OCI-LY3 (cell line): ENCODE data around the gene DNAJC22.
A peak's percentile ranks its signal among the peaks of the same experiment; 100 is the strongest.
"Not testable (repeated sequence)": the region's sequence is repeated elsewhere in the genome, so short reads cannot be mapped to it uniquely, and the experiment has no call there.

Experiments used
- H2AFZ ChIP-seq: fragments of 200-600, 300-600 bp; shearing (Covaris generic); 2 replicates; pipeline ENCODE4 v1.6.0; 2014; ENCODE audit warnings: antibody characterized with exemption, low read depth, low read length
- H3K27ac ChIP-seq: fragments of 200-600, 300-600 bp; sonication (generic); 2 replicates; pipeline ENCODE4 v1.5.1; 2014; ENCODE audit warnings: mild to moderate bottlenecking, low read length, moderate library complexity, mixed read lengths
- H3K27me3 ChIP-seq: fragments of 200-600, 300-600 bp; sonication (generic); 2 replicates; pipeline ENCODE4 v1.6.1; 2014; ENCODE audit warnings: low read depth, low read length, mixed read lengths
- H3K36me3 ChIP-seq: fragments of 200-600, 300-600 bp; sonication (generic); replicated peaks from 2 replicates; pipeline ENCODE3; 2014; ENCODE audit warnings: low read depth, low read length, mixed read lengths
- H3K4me1 ChIP-seq: fragments of 300-600, 200-600 bp; sonication (generic); 2 replicates; pipeline ENCODE4 v1.6.1; 2014; ENCODE audit warnings: low read length, mixed read lengths
- H3K4me2 ChIP-seq: fragments of 200-600, 300-600 bp; sonication (generic); 2 replicates; pipeline ENCODE4 v1.6.1; 2014; ENCODE audit warnings: low read length, mixed read lengths
- H3K4me3 ChIP-seq: fragments of 300-600, 200-600 bp; sonication (generic); 2 replicates; pipeline ENCODE4 v1.5.1; 2014; ENCODE audit warnings: antibody characterized with exemption, mild to moderate bottlenecking, low read length, moderate library complexity
- H3K79me2 ChIP-seq: fragments of 300-600, 200-600 bp; shearing (Covaris generic); 2 replicates; pipeline ENCODE4 v1.6.1; 2014; ENCODE audit warnings: mild to moderate bottlenecking, low read length, mixed read lengths
- H3K9ac ChIP-seq: fragments of 300-600, 200-600 bp; shearing (Covaris generic); 2 replicates; pipeline ENCODE4 v1.6.0; 2014; ENCODE audit warnings: mild to moderate bottlenecking, low read length, moderate library complexity
- H3K9me3 ChIP-seq: fragments of 200-600, 300-600 bp; shearing (Covaris generic); 2 replicates; pipeline ENCODE4 v1.6.1; 2014; ENCODE audit warnings: low read length, mixed read lengths; ENCODE audit not compliant: insufficient read depth
- H4K20me1 ChIP-seq: fragments of 200-600, 300-600 bp; sonication (generic); 2 replicates; pipeline ENCODE4 v1.6.1; 2016; ENCODE audit warnings: low read length, mixed read lengths; ENCODE audit not compliant: insufficient read depth
- CTCF ChIP-seq: fragments of 200-600, 300-600 bp; sonication (generic); IDR thresholded peaks from 2 replicates; pipeline ENCODE4 v1.5.1; 2014; ENCODE audit warnings: antibody characterized with exemption, low read length, low read depth
- EZH2phosphoT487 ChIP-seq: fragments of 200-600 bp; shearing (Covaris generic); IDR thresholded peaks from 2 replicates; pipeline ENCODE4 v1.6.1; 2018; ENCODE audit warnings: antibody characterized with exemption, mixed run types, low read depth

Gene DNAJC22

GRCh38 chr12:49314811-49315210 is 31.9 kb upstream of the DNAJC22 start:
- Histone ChIP-seq H3K36me3 (no peaks in the 10 kb centered on the region), H4K20me1 (no peaks in the 10 kb centered on the region), H2AFZ (no peak overlapping the region), H3K4me2 (no peak overlapping the region), H3K4me1 (no peaks in the 10 kb centered on the region), H3K27me3 (no peaks in the 10 kb centered on the region), H3K9me3 (no peaks in the 10 kb centered on the region), H3K9ac (no peak overlapping the region), H3K79me2 (no peaks in the 10 kb centered on the region), H3K27ac (no peak overlapping the region), H3K4me3 (no peak overlapping the region)
- no peak for TF ChIP-seq CTCF
- no peak for TF ChIP-seq EZH2phosphoT487

GRCh38 chr12:49317118-49317517 is 29.6 kb upstream of the DNAJC22 start:
- H3K4me1 ChIP-seq, H3K4me3 ChIP-seq, H3K27me3 ChIP-seq, H3K9ac ChIP-seq, H3K9me3 ChIP-seq, H3K79me2 ChIP-seq, H4K20me1 ChIP-seq, H3K36me3 ChIP-seq, H2AFZ ChIP-seq, H3K27ac ChIP-seq, H3K4me2 ChIP-seq: not testable (repeated sequence)

- H3K27ac ChIP-seq, H3K9ac ChIP-seq, H3K4me2 ChIP-seq, H4K20me1 ChIP-seq, H3K4me3 ChIP-seq, H3K9me3 ChIP-seq, H3K36me3 ChIP-seq, H3K27me3 ChIP-seq, H2AFZ ChIP-seq: not testable (repeated sequence)
- H3K79me2 ChIP-seq = peaks cover 11% of the 10 kb centered on the region
- H3K4me1 ChIP-seq = peaks cover 11% of the 10 kb centered on the region
Measured at GRCh38 chr12:49320411-49321103, 26.1 kb upstream of the DNAJC22 start.

GRCh38 chr12:49322367-49322707 is 24.4 kb upstream of the DNAJC22 start:
- no peaks in the 10 kb centered on the region for H3K9me3 ChIP-seq
- H3K4me2 ChIP-seq = peak overlapping the region; percentile 92
- H3K79me2 ChIP-seq = peaks cover 11% of the 10 kb centered on the region
- H3K9ac ChIP-seq = peak overlapping the region; percentile 70
- H3K4me1 ChIP-seq = peaks cover 11% of the 10 kb centered on the region
- TF ChIP-seq CTCF = no peak
- no peak for TF ChIP-seq EZH2phosphoT487
- peak overlapping the region; percentile 96 for H3K4me3 ChIP-seq
- H4K20me1 ChIP-seq = no peaks in the 10 kb centered on the region
- H3K27me3 ChIP-seq = no peaks in the 10 kb centered on the region
- peak overlapping the region; percentile 39; the same call in 1 of the 2 replicates for H3K27ac ChIP-seq
- peak overlapping the region; percentile 64; the same call in 1 of the 2 replicates for H2AFZ ChIP-seq
- peaks cover 21% of the 10 kb centered on the region for H3K36me3 ChIP-seq

- H3K9me3 ChIP-seq = no peaks in the 10 kb centered on the region
- peaks cover 22% of the 10 kb centered on the region for H3K36me3 ChIP-seq
- peak within 1 kb of the TSS; percentile 96 for H3K4me3 ChIP-seq
- peak within 1 kb of the TSS; percentile 93; the same call in 1 of the 2 replicates for H2AFZ ChIP-seq
- no peak for TF ChIP-seq EZH2phosphoT487
- peak within 1 kb of the TSS; percentile 92 for H3K9ac ChIP-seq
- peak within 1 kb of the TSS; percentile 54 for H3K27ac ChIP-seq
- H4K20me1 ChIP-seq = no peaks in the 10 kb centered on the region
- peaks cover 11% of the 10 kb centered on the region for H3K79me2 ChIP-seq
- H3K4me1 ChIP-seq = peaks cover 11% of the 10 kb centered on the region
- H3K4me2 ChIP-seq = peak within 1 kb of the TSS; percentile 92
- H3K27me3 ChIP-seq = no peaks in the 10 kb centered on the region
Measured at GRCh38 chr12:49322708-49323523, 23.8 kb upstream of the DNAJC22 start, which contains the start of gene TROAP. TSS of gene TROAP (plus strand) at chr12:49323255. CDS start at chr12:49323609, 354 bp downstream.
